Smooth muscle cell (in vitro differentiated cells): ENCODE results near the gene FRMPD4. TPM values are rescaled to one million over a fixed set of nuclear protein-coding genes. Genes with fewer than 3 reads are reported as not detected.
A peak's percentile ranks its signal among the peaks of the same experiment; 100 is the strongest.

Experiments
- DNase-seq: peaks from one replicate; lab custom pipeline; 2025; ENCODE audit not compliant: unreplicated experiment; lab: John Stamatoyannopoulos, UW
- H2AFZ ChIP-seq: fragments of 200-600 bp; sonication (generic); 2 replicates; pipeline ENCODE4 v1.6.0; 2016; ENCODE audit warnings: antibody characterized with exemption, low read depth, mild to moderate bottlenecking
- H3F3A ChIP-seq: fragments of 200-600 bp; sonication (generic); 2 replicates; pipeline ENCODE4 v1.6.0; 2017; ENCODE audit warnings: antibody characterized with exemption, low read depth
- H3K27ac ChIP-seq: fragments of 200-600 bp; sonication (generic); 2 replicates; pipeline ENCODE4 v1.5.1; 2016; ENCODE audit warnings: low read depth, mild to moderate bottlenecking
- H3K27me3 ChIP-seq: fragments of 200-600 bp; sonication (generic); 2 replicates; pipeline ENCODE4 v1.6.1; 2016; ENCODE audit warnings: low read depth, mild to moderate bottlenecking
- H3K36me3 ChIP-seq: fragments of 200-600 bp; sonication (generic); 2 replicates; pipeline ENCODE4 v1.5.1; 2016; ENCODE audit warnings: low read depth
- H3K4me1 ChIP-seq: fragments of 200-600 bp; sonication (generic); 2 replicates; pipeline ENCODE4 v1.5.1; 2016; ENCODE audit warnings: low read depth
- H3K4me2 ChIP-seq: fragments of 200-600 bp; sonication (generic); 2 replicates; pipeline ENCODE4 v1.6.0; 2016; ENCODE audit warnings: mild to moderate bottlenecking
- H3K4me3 ChIP-seq: fragments of 200-600 bp; sonication (generic); 2 replicates; pipeline ENCODE4 v1.5.1; 2016; ENCODE audit warnings: mild to moderate bottlenecking
- H3K79me2 ChIP-seq: fragments of 200-600 bp; sonication (generic); 2 replicates; pipeline ENCODE4 v1.6.0; 2016; ENCODE audit warnings: low read depth, mild to moderate bottlenecking
- H3K9ac ChIP-seq: fragments of 200-600 bp; sonication (generic); 2 replicates; pipeline ENCODE4 v1.6.0; 2016; ENCODE audit warnings: low read depth
- H3K9me3 ChIP-seq: fragments of 200-600 bp; sonication (generic); replicated peaks from 2 replicates; pipeline ENCODE4 v1.5.1; 2016; ENCODE audit warnings: low read depth
- H4K20me1 ChIP-seq: fragments of 200-600 bp; sonication (generic); 2 replicates; pipeline ENCODE4 v1.6.0; 2016; ENCODE audit warnings: low read depth
- CTCF ChIP-seq: fragments of 200-600 bp; sonication (generic); IDR thresholded peaks from 2 replicates; pipeline ENCODE4 v1.5.1; 2017; ENCODE audit warnings: borderline replicate concordance, mild to moderate bottlenecking, antibody characterized with exemption; ENCODE audit not compliant: insufficient read depth, poor library complexity, severe bottlenecking
- WGBS: methylation state at CpG from one replicate; pipeline ENCODE4 v1.1.7; 2016; ENCODE audit warnings: low lambda C conversion rate; 5-methylcytosine and 5-hydroxymethylcytosine counted together
- polyA plus RNA-seq: library from polyadenylated mRNA; unstranded; fragments of >200 nt; fragmentation: Nextera tagmentation; extraction: Ambion mirVana; gene quantifications from 2 replicates; pipeline ENCODE4 v1.2.1, GENCODE V29; 2016
- small RNA-seq: library from RNA; depleted of rRNA; stranded (forward); fragments of <200 nt; gene quantifications from one replicate; pipeline ENCODE3, GENCODE V24; 2014
- total RNA-seq: library from RNA; depleted of rRNA; stranded (reverse); fragments of >200 nt; gene quantifications from 2 replicates; pipeline ENCODE4 v1.2.3, GENCODE V29; 2014

FRMPD4 gene
- total and polyA plus RNA-seq, 2 experiments from 2014 or later: 0.13 TPM; not detected in 1

GRCh38 chrX:12771445-12772069 is 633.3 kb downstream of the FRMPD4 start:
- peak; percentile 1 for DNase-seq
- no peaks in the 10 kb centered on the region for H3K79me2 ChIP-seq
- H4K20me1 ChIP-seq: no peaks in the 10 kb centered on the region
- 47% methylated on average over 22 of the region's 22 CpGs for WGBS
- peak; percentile 72 for TF ChIP-seq CTCF
- H3K27ac ChIP-seq: no peak overlapping the region
- no peaks in the 10 kb centered on the region for H3K27me3 ChIP-seq
- no peak overlapping the region for H3K9ac ChIP-seq
- no peaks in the 10 kb centered on the region for H3K4me1 ChIP-seq
- no peaks in the 10 kb centered on the region for H3F3A ChIP-seq
- no peaks in the 10 kb centered on the region for H3K9me3 ChIP-seq
- H3K4me2 ChIP-seq: no peak overlapping the region
- H3K4me3 ChIP-seq: no peak overlapping the region
- no peaks in the 10 kb centered on the region for H3K36me3 ChIP-seq
- H2AFZ ChIP-seq: no peak overlapping the region

Small RNA genes lying within 50 kb of the gene (small RNA-seq; reads per million reads assigned to genes)
- gene AC119619.1 (not detected), gene RF00019 (not detected), gene RN7SKP290 (not detected)
